Activated T-helper 1 cell treated with Interleukin-2 at 50 U/mL for 16 hours (primary cell): ENCODE data around the gene GNG4.
"Not testable (repeated sequence)": the region's sequence is repeated elsewhere in the genome, so short reads cannot be mapped to it uniquely, and the experiment has no call there.

ENCODE experiments used
- DNase-seq: peaks from one replicate; pipeline ENCODE4 v3.0.0-alpha.2; 2020; ENCODE audit warnings: low read depth

The GNG4 gene

DNA sequence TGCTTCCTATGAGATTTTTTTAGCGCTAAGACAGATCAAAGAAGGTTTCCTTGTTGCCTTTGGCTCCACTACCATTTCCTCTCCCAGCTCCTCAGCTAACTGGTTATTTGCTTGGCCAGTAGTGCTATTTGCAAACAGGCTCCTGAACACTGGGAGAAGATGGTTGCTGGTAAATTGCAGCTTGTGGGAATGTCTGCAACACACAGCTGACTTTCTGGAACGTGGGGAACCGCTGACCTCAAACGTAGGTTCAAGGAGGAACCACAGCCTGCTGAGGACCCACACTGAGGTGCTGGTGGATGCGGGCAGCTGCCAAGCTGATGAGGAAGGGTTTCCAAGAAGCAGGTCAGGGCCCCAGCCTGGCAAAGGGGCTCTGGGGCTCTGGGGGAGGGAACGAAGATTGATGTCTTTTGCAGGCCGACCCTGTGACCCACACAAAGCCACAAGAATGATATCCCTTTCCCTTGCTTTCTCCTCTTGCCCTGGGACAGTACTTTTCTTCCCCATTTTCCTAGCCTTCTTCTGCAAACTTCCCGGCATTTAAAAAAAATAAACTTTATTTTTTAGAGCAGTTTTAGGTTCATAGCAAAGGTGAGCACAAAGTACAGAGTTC lies 24.8 kb downstream of the GNG4 start:
- DNase-seq: no peak

DNA sequence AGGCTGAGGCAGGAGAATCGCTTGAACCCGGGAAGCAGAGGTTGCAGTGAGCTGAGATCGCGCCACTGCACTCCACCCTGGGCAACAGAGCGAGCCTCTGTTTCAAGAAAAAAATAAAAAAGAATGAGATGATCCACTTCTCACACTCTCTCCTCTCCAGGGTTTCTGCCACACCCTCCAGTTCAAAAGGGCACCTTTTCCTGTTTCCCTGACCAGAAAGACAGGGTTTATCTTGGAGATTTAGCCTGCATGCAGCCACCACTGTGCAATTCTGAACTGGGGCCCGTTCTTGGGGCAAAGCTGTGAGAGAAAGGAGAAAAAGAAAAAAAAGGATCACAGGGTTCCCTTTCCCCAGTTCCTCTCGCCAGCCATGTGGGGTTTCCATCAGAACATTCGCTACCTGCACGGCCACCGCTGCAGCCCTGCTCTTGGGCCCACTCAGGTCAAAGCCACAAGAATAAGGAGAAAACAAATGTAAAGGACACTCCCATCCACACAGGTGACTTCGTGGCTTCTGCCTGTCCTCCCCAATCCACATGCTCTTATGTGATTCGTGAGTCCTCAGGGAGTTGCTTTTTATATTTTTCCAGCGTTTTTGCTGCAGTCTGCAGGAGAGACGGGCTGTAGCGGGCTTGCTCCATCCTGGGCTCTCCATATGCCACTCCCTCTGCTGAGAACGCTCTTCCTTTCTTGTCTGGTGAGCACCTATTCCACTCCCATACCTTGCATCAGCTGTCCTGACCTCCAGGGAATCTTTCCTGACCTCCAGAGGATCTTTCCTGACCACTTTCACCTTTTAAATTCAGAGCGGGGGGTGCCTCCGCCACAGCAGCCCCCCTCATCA lies 26.4 kb downstream of the GNG4 start:
- DNase-seq: no peak

DNA sequence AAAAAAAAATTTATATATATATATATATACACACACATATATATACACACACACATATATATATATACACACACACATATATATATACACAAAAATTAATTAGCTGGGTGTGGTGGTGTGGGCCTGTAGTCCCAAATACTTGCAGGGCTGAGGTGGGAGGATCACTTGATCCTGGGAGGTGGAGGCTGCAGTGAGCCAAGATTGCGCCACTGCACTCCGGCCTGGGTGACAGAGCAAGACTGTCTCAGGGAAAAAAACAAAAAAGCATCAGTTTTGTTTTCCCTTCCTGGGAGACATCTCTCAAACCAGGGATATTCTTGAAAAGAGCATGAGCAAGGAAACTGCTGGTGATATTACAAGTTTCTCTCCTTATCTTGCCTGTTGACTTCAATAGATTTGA lies 30.4 kb downstream of the GNG4 start:
- DNase-seq: not testable (repeated sequence)

GRCh38 chr1:235617808-235618207 lies 31.8 kb downstream of the GNG4 start:
- DNase-seq: no peak

DNA sequence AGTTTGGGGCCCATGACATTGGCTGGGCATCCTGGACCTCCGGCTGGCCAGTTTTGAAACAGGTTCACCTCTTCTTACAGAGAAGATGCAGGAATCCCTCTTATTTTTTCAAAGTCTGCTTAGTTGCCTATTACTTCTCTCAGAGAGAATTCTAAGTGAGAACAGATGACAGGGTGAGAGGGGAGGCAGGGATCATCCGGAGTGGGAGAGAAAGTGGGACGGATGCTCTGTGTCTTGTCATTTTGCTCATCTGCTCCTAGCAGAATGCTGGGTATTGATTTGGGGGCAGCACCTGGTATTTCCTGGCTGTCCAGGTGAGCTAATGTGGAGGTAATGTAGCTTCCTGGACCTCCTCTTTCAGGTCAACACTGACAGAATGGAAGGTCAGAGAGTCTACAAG lies 32.4 kb downstream of the GNG4 start:
- no peak for DNase-seq

DNA sequence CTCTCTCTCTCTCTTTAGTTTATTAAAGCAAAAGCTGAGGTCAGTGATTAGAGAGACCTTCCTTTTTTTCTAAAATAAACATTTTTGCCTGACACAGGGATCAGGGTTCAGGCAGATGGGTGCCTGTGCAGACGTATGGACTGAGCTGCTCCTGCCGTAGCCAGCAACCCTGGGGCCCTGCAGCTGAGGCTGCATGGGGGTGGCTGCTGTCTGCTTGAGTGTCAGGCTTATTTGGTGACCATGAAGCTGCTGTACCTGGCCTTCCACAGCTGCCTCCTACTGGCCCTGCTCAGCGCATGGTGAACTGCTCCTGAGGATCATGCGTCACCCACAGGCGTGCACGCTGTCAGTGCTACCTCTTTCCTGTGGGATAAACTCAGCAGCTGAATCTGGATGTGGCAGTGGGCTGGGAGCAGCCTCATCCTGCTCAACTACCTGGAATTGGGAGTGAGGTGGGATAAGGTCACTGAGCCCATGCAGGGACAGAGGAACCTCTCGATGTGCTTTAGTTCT lies 35.1 kb downstream of the GNG4 start:
- no peak for DNase-seq

GRCh38 chr1:235613602-235614001 lies 36.0 kb downstream of the GNG4 start:
- DNase-seq: no peak

GRCh38 chr1:235612761-235613160 lies 36.8 kb downstream of the GNG4 start:
- no peak for DNase-seq

- no peak for DNase-seq
These were observed 39.4 kb downstream of the GNG4 start for GRCh38 chr1:235610157-235610556.

- DNase-seq: no peak
These were observed 41.3 kb downstream of the GNG4 start for GRCh38 chr1:235608278-235608677.

- no peak for DNase-seq
These were observed 42.3 kb downstream of the GNG4 start for GRCh38 chr1:235607284-235607683.

- DNase-seq: no peak
These were observed 48.5 kb downstream of the GNG4 start for GRCh38 chr1:235601104-235601503.

- DNase-seq: no peak
These were observed 50.0 kb downstream of the GNG4 start for GRCh38 chr1:235599536-235599935.

DNA sequence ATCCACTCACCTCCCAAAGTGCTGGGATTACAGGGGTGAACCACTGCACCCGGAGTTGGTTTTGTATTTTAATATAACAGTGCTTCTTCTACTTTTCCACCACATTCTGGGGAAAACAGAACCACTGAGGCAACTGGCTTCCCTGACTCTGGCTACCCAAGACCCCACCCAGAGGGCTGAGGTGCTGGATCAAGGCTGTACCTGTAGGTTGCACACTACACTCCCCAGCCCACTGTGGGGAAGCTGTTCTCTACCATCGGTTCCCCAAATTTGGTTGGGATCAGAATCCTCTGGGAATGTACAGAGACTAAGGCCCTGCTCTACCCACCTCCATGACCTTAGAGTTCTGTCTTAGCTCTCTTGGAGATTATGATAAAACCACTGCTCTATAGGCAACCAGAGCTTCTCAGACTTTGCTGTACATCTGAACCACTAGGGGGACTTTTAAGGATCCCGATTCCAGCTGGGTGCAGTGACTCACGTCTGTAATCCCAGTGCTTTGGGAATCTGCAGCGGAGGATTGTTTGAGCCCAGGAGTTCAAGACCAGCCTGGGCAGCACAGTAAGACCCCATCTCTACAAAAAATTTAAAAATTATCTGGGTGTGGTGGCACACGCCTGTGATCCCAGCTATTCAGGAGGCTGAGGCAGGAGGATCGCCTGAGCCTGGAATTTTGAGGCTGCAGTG lies 51.6 kb downstream of the GNG4 start:
- DNase-seq: no peak

DNA sequence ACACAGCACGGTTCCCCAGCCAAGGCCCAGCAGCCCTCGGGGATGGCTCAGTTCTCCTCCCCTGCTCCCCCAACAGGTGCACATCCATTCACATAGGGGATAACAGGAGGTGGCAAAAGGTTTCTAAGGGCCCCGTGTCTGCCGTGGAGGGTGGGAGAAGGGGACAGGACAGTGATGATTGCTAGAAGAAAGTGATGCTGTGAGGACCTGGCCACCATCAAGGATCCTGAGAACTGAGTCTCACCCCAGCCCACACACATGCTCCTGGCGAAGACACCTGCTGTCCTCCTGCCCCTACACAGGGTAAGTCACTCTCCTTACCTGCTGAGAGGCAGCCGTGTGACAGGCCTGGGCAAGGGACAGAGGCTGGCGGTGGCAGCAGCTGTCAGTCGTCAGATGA lies 54.5 kb downstream of the GNG4 start:
- no peak for DNase-seq

- not testable (repeated sequence) for DNase-seq
These were observed 55.2 kb downstream of the GNG4 start for GRCh38 chr1:235594281-235594895.

DNA sequence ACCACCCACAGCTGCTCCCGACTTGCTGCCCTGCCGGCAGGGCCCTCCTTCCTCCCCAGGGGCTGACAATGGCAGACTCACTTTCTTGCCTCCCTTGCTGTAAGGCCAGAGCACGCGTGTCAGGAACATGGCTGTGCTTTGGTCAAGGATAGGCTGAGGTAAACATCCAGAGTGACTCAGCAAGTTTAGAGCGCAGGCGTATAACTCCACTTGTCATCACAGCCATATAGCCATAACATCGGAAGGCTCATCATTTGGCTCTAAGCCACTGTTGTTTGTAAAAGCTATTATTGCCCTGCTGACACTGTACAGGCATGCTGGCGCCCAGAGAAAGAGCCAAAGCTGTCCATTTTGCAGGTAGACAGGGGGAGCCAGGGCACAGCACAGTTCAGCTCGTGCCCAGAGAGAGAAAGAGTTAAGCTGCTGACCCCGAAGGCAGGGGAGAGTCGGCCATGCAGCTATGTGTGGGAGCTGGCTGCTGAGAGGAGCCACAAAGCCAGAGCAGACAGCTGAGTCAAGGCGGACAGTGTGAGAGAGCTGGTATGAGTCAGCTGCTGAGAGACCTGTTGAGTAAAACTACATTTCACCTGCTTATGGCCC lies 60.6 kb downstream of the GNG4 start:
- DNase-seq: no peak

- no peak for DNase-seq
These were observed 61.4 kb downstream of the GNG4 start for GRCh38 chr1:235588156-235588555.

DNA sequence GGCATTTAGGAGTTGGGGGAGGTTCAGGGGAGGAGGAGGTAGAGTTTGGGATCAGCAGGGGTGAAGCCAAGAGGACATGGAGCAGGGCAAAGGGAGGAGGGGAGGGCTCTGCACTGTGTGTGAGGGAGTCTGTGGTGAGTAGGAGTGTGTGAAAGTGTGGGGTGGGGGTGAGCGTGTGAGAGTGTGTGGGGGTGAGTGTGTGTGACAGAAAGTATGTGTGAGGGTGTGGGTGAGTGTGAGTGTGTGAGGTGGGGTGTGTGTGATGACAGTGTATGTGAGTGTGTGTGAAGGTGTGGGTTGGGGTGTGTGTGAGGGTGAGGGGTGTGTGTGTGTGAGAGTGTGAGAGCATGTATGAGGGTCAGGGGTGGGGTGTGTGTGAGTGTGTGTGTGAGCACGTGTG lies 62.6 kb downstream of the GNG4 start:
- no peak for DNase-seq

- no peak for DNase-seq
These were observed 63.2 kb downstream of the GNG4 start for GRCh38 chr1:235586413-235586812.

DNA sequence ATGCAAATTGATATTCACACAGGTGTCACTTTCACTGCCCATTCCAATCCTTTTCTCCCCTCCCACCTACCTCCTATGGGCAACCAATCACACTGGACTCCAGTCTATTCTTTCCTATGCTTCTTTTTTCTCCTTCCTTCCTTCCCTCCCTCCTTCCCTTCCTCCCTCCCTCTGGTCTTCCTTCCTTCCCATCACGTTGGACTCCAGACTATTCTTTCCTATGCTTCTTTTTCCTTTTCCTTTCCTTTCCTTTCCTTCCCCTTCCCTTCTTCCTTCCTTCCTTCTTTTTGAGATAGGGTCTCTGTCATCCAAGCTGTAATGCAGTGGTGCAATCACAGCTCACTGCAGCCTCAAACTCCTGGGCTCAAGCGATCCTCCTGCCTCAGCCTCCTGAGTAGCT lies 64.6 kb downstream of the GNG4 start:
- no peak for DNase-seq

DNA sequence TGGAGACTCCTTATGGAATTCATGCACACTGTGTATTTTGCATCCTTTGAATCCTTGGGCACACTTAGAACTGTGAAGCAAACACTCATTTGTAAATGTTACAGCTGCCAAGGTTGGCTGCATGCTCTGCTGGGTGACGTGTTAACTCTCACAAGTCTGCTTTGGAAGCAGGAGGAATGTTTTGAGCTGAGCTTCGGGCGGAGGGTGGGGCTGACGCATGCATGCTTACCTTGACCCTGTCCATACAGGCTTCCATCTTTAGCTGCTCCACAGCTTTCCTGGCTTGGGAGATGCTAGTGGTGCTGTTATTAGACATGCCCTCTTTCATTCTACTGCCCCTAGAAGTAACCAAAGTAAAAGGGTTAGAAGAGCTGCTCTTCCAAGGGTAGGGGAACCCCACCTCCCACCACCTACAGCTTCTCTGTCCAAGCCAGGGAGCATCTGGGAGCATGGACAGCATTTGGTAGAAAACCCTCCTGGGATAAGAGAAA lies 66.0 kb downstream of the GNG4 start:
- DNase-seq: no peak
